ENCODE data around the gene CCDC116.

- TF ChIP-seq POLR2A (IDR thresholded peaks at IDR 0.05; ENCODE audit: low read depth, low read length) = no peak
- no peak for TF ChIP-seq TAF1 (IDR thresholded peaks at IDR 0.05; ENCODE audit: low read depth, low read length)
- no peak for TF ChIP-seq POLR2AphosphoS5 (IDR thresholded peaks at IDR 0.05; ENCODE audit: low read depth, low read length)
- TF ChIP-seq SPI1 (IDR thresholded peaks at IDR 0.05; ENCODE audit: low read depth, low read length) = no peak
- TF ChIP-seq POU2F2 (IDR thresholded peaks at IDR 0.05; ENCODE audit: low read depth, low read length) = no peak
These were observed 50.8 kb downstream of the CCDC116 start for GRCh38 chr22:21683401-21683811.
